ENCODE measurements around the gene ROBO1.

- TF ChIP-seq POLR2A (IDR thresholded peaks at IDR 0.05; ENCODE audit: low read depth, low read length) (no peak), CTCF (IDR thresholded peaks at IDR 0.05; ENCODE audit: extremely low read depth in 1 of 2, insufficient read depth in 1 of 2, low read depth in 1 of 2, low read length in 2 of 2) (no peak), EZH2 (IDR thresholded peaks at IDR 0.05; ENCODE audit: borderline replicate concordance, low read depth, low read length, severe bottlenecking) (no peak), JUN (IDR thresholded peaks at IDR 0.05; ENCODE audit: borderline replicate concordance, insufficient read depth, insufficient read length, low read depth) (no peak), GATA2 (IDR thresholded peaks at IDR 0.05; ENCODE audit: insufficient read depth, insufficient read length, low read depth, low read length) (no peak), POLR2AphosphoS5 (IDR thresholded peaks at IDR 0.05; ENCODE audit: insufficient read depth, low read depth, low read length) (no peak), MAX (IDR thresholded peaks at IDR 0.05; ENCODE audit: insufficient read depth, insufficient read length) (no peak)
Observed at GRCh38 chr3:78911394-78911793, 856.4 kb downstream of the ROBO1 start.

All from endothelial cell of umbilical vein (primary cell).